ENCODE results near the gene ANKRD34B. TPM values are rescaled to one million over a fixed set of nuclear protein-coding genes. Genes with fewer than 3 reads are reported as not detected.
"Not testable (repeated sequence)": the region's sequence is repeated elsewhere in the genome, so short reads cannot be mapped to it uniquely, and the experiment has no call there.

The ANKRD34B gene
- total RNA-seq, 4 donors from 2014 or later: not detected

DNA sequence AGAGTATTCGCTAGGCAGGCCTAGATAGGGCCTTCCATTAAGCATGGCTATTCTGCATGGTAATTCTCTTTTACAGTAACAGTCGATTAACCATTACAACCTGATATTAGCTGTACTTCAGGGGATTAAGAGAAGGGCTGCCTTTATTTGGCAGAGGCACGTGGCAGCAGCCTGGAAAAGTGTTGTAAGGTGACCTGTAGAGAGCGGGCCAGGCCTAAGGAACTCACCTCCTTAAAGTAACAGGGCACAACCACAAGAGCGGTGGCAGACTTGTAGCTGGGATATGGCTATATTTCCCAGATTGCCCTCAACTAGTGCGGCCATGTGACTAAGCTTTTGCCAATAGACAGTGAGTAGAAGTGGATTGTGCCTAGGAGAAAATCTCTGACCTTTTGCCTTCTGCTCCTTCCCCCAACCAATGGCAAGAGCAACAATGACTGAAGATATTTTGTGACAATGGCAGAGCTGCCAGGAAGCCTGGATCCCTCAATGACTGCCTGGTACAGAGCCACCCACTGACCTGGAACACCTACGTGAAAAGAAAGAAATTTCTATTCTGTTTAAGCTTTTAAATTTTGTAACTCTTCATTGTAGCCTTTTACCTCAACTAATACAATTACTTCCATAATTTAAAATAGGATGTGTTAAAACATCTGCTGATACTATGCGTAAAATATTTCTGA, 18.9 kb upstream of the ANKRD34B start:
- TF ChIP-seq, protein P1, sequence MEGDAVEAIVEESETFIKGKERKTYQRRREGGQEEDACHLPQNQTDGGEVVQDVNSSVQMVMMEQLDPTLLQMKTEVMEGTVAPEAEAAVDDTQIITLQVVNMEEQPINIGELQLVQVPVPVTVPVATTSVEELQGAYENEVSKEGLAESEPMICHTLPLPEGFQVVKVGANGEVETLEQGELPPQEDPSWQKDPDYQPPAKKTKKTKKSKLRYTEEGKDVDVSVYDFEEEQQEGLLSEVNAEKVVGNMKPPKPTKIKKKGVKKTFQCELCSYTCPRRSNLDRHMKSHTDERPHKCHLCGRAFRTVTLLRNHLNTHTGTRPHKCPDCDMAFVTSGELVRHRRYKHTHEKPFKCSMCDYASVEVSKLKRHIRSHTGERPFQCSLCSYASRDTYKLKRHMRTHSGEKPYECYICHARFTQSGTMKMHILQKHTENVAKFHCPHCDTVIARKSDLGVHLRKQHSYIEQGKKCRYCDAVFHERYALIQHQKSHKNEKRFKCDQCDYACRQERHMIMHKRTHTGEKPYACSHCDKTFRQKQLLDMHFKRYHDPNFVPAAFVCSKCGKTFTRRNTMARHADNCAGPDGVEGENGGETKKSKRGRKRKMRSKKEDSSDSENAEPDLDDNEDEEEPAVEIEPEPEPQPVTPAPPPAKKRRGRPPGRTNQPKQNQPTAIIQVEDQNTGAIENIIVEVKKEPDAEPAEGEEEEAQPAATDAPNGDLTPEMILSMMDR (IDR thresholded peaks at IDR 0.05): no peak
- no peak for TF ChIP-seq POLR2A (IDR thresholded peaks at IDR 0.05)
- H3K9me3 ChIP-seq: no peaks in the 10 kb centered on the region
- H3K27ac ChIP-seq: no peak overlapping the region
- no peak for DNase-seq
- H3K4me1 ChIP-seq: no peaks in the 10 kb centered on the region
- no peaks in the 10 kb centered on the region for H3K36me3 ChIP-seq
- no peaks in the 10 kb centered on the region for H3K27me3 ChIP-seq
- H3K4me3 ChIP-seq: no peak overlapping the region
- intact Hi-C loops (cut with DNase I): no loop called here
- WGBS, 2 donors: 83 to 85% methylated on average over 8 of the region's 8 CpGs

DNA sequence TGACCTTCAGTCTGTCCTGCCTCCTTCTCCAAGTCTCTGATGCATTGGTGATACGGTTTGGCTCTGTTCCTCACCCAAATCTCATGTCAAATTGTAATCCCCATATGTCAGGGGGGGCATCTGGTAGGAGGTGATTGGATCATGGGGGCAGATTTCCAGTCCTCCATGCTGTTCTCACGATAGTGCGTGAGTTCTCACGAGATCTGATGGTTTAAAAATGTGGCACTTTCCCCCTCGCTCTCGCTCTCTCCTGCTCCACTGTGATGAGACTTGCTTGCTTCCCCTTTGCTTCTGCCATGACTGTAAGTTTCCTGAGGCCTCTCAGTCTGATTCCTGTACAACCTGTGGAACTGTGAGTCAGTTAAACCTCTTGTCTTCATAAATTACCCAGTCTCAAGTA, 14.7 kb upstream of the ANKRD34B start:
- H3K4me1 ChIP-seq: no peaks in the 10 kb centered on the region
- intact Hi-C loops (cut with DNase I): no loop called here
- TF ChIP-seq POLR2A (IDR thresholded peaks at IDR 0.05): no peak
- TF ChIP-seq, protein P1 (IDR thresholded peaks at IDR 0.05): no peak
- no peaks in the 10 kb centered on the region for H3K9me3 ChIP-seq
- no peaks in the 10 kb centered on the region for H3K27me3 ChIP-seq
- no peak for DNase-seq
- 80 to 86% methylated on average over 6 of the region's 6 CpGs for WGBS, 2 donors
- no peaks in the 10 kb centered on the region for H3K36me3 ChIP-seq
- H3K27ac ChIP-seq: no peak overlapping the region
- no peak overlapping the region for H3K4me3 ChIP-seq

GRCh38 chr5:80580291-80580690, 10.2 kb upstream of the ANKRD34B start:
- H3K36me3 ChIP-seq; DNase-seq; H3K27me3 ChIP-seq; H3K4me1 ChIP-seq; H3K27ac ChIP-seq; H3K4me3 ChIP-seq; H3K9me3 ChIP-seq; intact Hi-C loops (cut with DNase I): not testable (repeated sequence)
- 93 to 97% methylated on average over 2 to 3 of the region's 3 CpGs for WGBS, 2 donors

- WGBS, 2 donors: 89 to 90% methylated on average over 2 of the region's 2 CpGs
- intact Hi-C loops (cut with DNase I): no loop called here
These were observed 9.0 kb upstream of the ANKRD34B start for GRCh38 chr5:80579050-80579449.

GRCh38 chr5:80577707-80578106, 7.6 kb upstream of the ANKRD34B start:
- no peak overlapping the region for H3K4me3 ChIP-seq
- H3K4me1 ChIP-seq: no peaks in the 10 kb centered on the region
- no peak for TF ChIP-seq POLR2A (IDR thresholded peaks at IDR 0.05)
- TF ChIP-seq, protein P1 (IDR thresholded peaks at IDR 0.05): no peak
- H3K27ac ChIP-seq: no peak overlapping the region
- DNase-seq: no peak
- no peaks in the 10 kb centered on the region for H3K36me3 ChIP-seq
- intact Hi-C loops (cut with DNase I): no loop called here
- WGBS, 2 donors: 28 to 29% methylated on average over 5 of the region's 5 CpGs
- peaks cover 0 to 26% (median 0%) of the 10 kb centered on the region in 4 donors for H3K27me3 ChIP-seq
- H3K9me3 ChIP-seq: no peaks in the 10 kb centered on the region

More at GRCh38 chr5:80579050-80579449, 9.0 kb upstream of the ANKRD34B start:
- TF ChIP-seq, protein P1 (IDR thresholded peaks at IDR 0.05): no peak
- TF ChIP-seq POLR2A (IDR thresholded peaks at IDR 0.05): no peak
- Histone ChIP-seq H3K27ac (no peak overlapping the region), H3K9me3 (no peaks in the 10 kb centered on the region), H3K36me3 (no peaks in the 10 kb centered on the region), H3K4me3 (no peak overlapping the region), H3K27me3 (peaks cover 0 to 13% (median 0%) of the 10 kb centered on the region in 4 donors), H3K4me1 (no peaks in the 10 kb centered on the region)
- no peak for DNase-seq

- peaks cover 0 to 39% (median 0%) of the 10 kb centered on the region in 4 donors for H3K27me3 ChIP-seq
- H3K4me3 ChIP-seq: no peak overlapping the region
- WGBS, 2 donors: 72 to 73% methylated on average over 5 of the region's 5 CpGs
- no peak overlapping the region for H3K27ac ChIP-seq
- no peak for TF ChIP-seq POLR2A (IDR thresholded peaks at IDR 0.05)
- TF ChIP-seq, protein P1 (IDR thresholded peaks at IDR 0.05): no peak
- intact Hi-C loops (cut with DNase I): no loop called here
- no peaks in the 10 kb centered on the region for H3K9me3 ChIP-seq
- no peaks in the 10 kb centered on the region for H3K4me1 ChIP-seq
- DNase-seq: no peak
- no peaks in the 10 kb centered on the region for H3K36me3 ChIP-seq
These were observed 6.3 kb upstream of the ANKRD34B start for GRCh38 chr5:80576383-80576782.
